Rectal smooth muscle tissue (tissue), 1 donor: ENCODE measurements around the gene EXOC4.
"Not testable (repeated sequence)": the region's sequence is repeated elsewhere in the genome, so short reads cannot be mapped to it uniquely, and the experiment has no call there.

Source experiments
- H3K27ac ChIP-seq: one replicate; pipeline ENCODE4 v1.7.0; 2013; ENCODE audit warnings: low read depth, low read length, inconsistent platforms
- H3K27me3 ChIP-seq: one replicate; pipeline ENCODE4 v1.7.0; 2013; ENCODE audit warnings: low read length; ENCODE audit not compliant: control insufficient read depth, insufficient read depth
- H3K36me3 ChIP-seq: one replicate; pipeline ENCODE4 v1.7.0; 2013; ENCODE audit warnings: low read length; ENCODE audit not compliant: control insufficient read depth, insufficient read depth
- H3K4me1 ChIP-seq: one replicate; pipeline ENCODE4 v1.7.0; 2013; ENCODE audit warnings: low read length; ENCODE audit not compliant: control insufficient read depth, insufficient read depth
- H3K4me3 ChIP-seq: one replicate; pipeline ENCODE4 v1.7.0; 2013; ENCODE audit warnings: low read length
- H3K9ac ChIP-seq: one replicate; pipeline ENCODE4 v1.7.0; 2013; ENCODE audit warnings: low read length

The EXOC4 gene

GRCh38 chr7:133300811-133301210 is 47.9 kb downstream of the EXOC4 start:
- Histone ChIP-seq H3K27ac (no peak overlapping the region), H3K36me3 (no peaks in the 10 kb centered on the region), H3K27me3 (no peaks in the 10 kb centered on the region), H3K4me3 (no peak overlapping the region), H3K9ac (no peak overlapping the region), H3K4me1 (no peaks in the 10 kb centered on the region)

- Histone ChIP-seq H3K9ac (no peak overlapping the region), H3K27me3 (no peaks in the 10 kb centered on the region), H3K4me3 (no peak overlapping the region), H3K4me1 (no peaks in the 10 kb centered on the region), H3K27ac (no peak overlapping the region), H3K36me3 (no peaks in the 10 kb centered on the region)
These were observed 48.6 kb downstream of the EXOC4 start for GRCh38 chr7:133301444-133301843.

- H3K4me1 ChIP-seq, result no peaks in the 10 kb centered on the region
- H3K36me3 ChIP-seq, result peaks cover 6% of the 10 kb centered on the region
- H3K4me3 ChIP-seq, result no peak overlapping the region
- H3K27me3 ChIP-seq, result no peaks in the 10 kb centered on the region
- no peak overlapping the region for H3K9ac ChIP-seq
- H3K27ac ChIP-seq, result no peak overlapping the region
These were observed 50.5 kb downstream of the EXOC4 start for GRCh38 chr7:133303372-133303771.

- no peak overlapping the region for H3K4me3 ChIP-seq
- no peak overlapping the region for H3K9ac ChIP-seq
- no peak overlapping the region for H3K27ac ChIP-seq
- peaks cover 6% of the 10 kb centered on the region for H3K36me3 ChIP-seq
- no peaks in the 10 kb centered on the region for H3K27me3 ChIP-seq
- no peaks in the 10 kb centered on the region for H3K4me1 ChIP-seq
These were observed 51.1 kb downstream of the EXOC4 start for GRCh38 chr7:133303931-133304330.

- H3K9ac ChIP-seq, result no peak overlapping the region
- H3K27ac ChIP-seq, result no peak overlapping the region
These were observed 56.5 kb downstream of the EXOC4 start for GRCh38 chr7:133309333-133309732.

GRCh38 chr7:133310232-133310862 is 57.5 kb downstream of the EXOC4 start:
- Histone ChIP-seq H3K4me1 (no peaks in the 10 kb centered on the region), H3K27me3 (no peaks in the 10 kb centered on the region), H3K27ac (no peak overlapping the region), H3K9ac (no peak overlapping the region), H3K36me3 (peaks cover 6% of the 10 kb centered on the region), H3K4me3 (no peak overlapping the region)

More at GRCh38 chr7:133309333-133309732, 56.5 kb downstream of the EXOC4 start:
- peaks cover 6% of the 10 kb centered on the region for H3K36me3 ChIP-seq
- H3K27me3 ChIP-seq, result no peaks in the 10 kb centered on the region
- no peaks in the 10 kb centered on the region for H3K4me1 ChIP-seq
- no peak overlapping the region for H3K4me3 ChIP-seq

GRCh38 chr7:133313575-133313974 is 60.7 kb downstream of the EXOC4 start:
- Histone ChIP-seq H3K9ac (no peak overlapping the region), H3K4me1 (no peaks in the 10 kb centered on the region), H3K36me3 (no peaks in the 10 kb centered on the region), H3K4me3 (no peak overlapping the region), H3K27me3 (no peaks in the 10 kb centered on the region), H3K27ac (no peak overlapping the region)

- H3K4me1 ChIP-seq, result no peaks in the 10 kb centered on the region
- H3K27me3 ChIP-seq, result no peaks in the 10 kb centered on the region
- no peak overlapping the region for H3K4me3 ChIP-seq
- H3K36me3 ChIP-seq, result no peaks in the 10 kb centered on the region
- H3K27ac ChIP-seq, result no peak overlapping the region
- no peak overlapping the region for H3K9ac ChIP-seq
These were observed 61.2 kb downstream of the EXOC4 start for GRCh38 chr7:133314084-133314483.

- Histone ChIP-seq H3K27ac (no peak overlapping the region), H3K4me1 (no peaks in the 10 kb centered on the region), H3K27me3 (no peaks in the 10 kb centered on the region), H3K4me3 (no peak overlapping the region), H3K9ac (no peak overlapping the region), H3K36me3 (no peaks in the 10 kb centered on the region)
These were observed 62.6 kb downstream of the EXOC4 start for GRCh38 chr7:133315332-133316040.

GRCh38 chr7:133319842-133320241 is 67.0 kb downstream of the EXOC4 start:
- Histone ChIP-seq H3K36me3 (peaks cover 3% of the 10 kb centered on the region), H3K4me3 (no peak overlapping the region), H3K27me3 (no peaks in the 10 kb centered on the region), H3K9ac (no peak overlapping the region), H3K4me1 (no peaks in the 10 kb centered on the region), H3K27ac (no peak overlapping the region)

- no peaks in the 10 kb centered on the region for H3K4me1 ChIP-seq
- no peak overlapping the region for H3K9ac ChIP-seq
- no peak overlapping the region for H3K27ac ChIP-seq
- no peak overlapping the region for H3K4me3 ChIP-seq
- peaks cover 3% of the 10 kb centered on the region for H3K36me3 ChIP-seq
- no peaks in the 10 kb centered on the region for H3K27me3 ChIP-seq
These were observed 68.0 kb downstream of the EXOC4 start for GRCh38 chr7:133320891-133321290.

GRCh38 chr7:133321366-133321765 is 68.5 kb downstream of the EXOC4 start:
- not testable (repeated sequence) for H3K36me3 ChIP-seq, H3K27ac ChIP-seq

GRCh38 chr7:133326745-133327144 is 73.9 kb downstream of the EXOC4 start:
- not testable (repeated sequence) for H3K4me3 ChIP-seq, H3K27ac ChIP-seq, H3K9ac ChIP-seq, H3K27me3 ChIP-seq, H3K4me1 ChIP-seq, H3K36me3 ChIP-seq

More at GRCh38 chr7:133321366-133321765, 68.5 kb downstream of the EXOC4 start:
- not testable (repeated sequence) for H3K27me3 ChIP-seq, H3K4me1 ChIP-seq, H3K9ac ChIP-seq, H3K4me3 ChIP-seq
